BE2C (cell line): ENCODE measurements around the gene MBOAT1.
"Not testable (repeated sequence)": the region's sequence is repeated elsewhere in the genome, so short reads cannot be mapped to it uniquely, and the experiment has no call there.

Source experiments
- DNase-seq: peaks from one replicate; pipeline ENCODE4 v3.0.0-alpha.2; 2020
- H3K27me3 ChIP-seq: fragments of 250-450 bp; sonication (Bioruptor Pico); 2 replicates; pipeline ENCODE4 v1.5.1; 2020; ENCODE audit warnings: mild to moderate bottlenecking
- H3K36me3 ChIP-seq: fragments of 250-450 bp; sonication (Bioruptor Pico); 2 replicates; pipeline ENCODE4 v1.5.1; 2020; ENCODE audit warnings: mild to moderate bottlenecking
- H3K4me1 ChIP-seq: fragments of 250-450 bp; sonication (Bioruptor Pico); 2 replicates; pipeline ENCODE4 v1.5.1; 2020
- H3K4me3 ChIP-seq: 2 replicates; pipeline ENCODE4 v1.5.1; 2011; ENCODE audit warnings: low read depth, low read length
- H3K9me3 ChIP-seq: fragments of 250-450 bp; sonication (Bioruptor Pico); 2 replicates; pipeline ENCODE4 v1.5.1; 2020
- TF ChIP-seq, protein P1 (sequence below): IDR thresholded peaks from 2 replicates; pipeline ENCODE4 v1.5.1; 2012; ENCODE audit warnings: mild to moderate bottlenecking, low read depth, low read length

MBOAT1 gene

DNA sequence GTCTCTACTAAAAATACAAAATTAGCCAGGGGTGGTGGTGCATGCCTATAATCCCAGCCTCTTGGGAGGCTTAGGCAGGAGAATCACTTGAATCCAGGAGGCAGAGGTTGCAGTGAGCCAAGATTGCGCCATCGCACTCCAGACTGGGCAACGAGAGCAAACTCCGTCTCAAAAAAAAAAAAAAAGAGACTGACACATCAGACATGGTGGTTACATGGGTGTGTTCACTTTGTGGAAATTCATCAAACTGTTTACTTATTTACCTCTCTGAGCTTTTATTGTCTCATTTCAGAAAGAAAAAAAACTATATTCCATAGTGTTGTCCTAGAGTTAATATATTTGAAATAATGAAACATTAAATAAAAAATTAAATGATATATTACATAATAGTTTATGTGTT, 64.8 kb downstream of the MBOAT1 start:
- TF ChIP-seq, protein P1, sequence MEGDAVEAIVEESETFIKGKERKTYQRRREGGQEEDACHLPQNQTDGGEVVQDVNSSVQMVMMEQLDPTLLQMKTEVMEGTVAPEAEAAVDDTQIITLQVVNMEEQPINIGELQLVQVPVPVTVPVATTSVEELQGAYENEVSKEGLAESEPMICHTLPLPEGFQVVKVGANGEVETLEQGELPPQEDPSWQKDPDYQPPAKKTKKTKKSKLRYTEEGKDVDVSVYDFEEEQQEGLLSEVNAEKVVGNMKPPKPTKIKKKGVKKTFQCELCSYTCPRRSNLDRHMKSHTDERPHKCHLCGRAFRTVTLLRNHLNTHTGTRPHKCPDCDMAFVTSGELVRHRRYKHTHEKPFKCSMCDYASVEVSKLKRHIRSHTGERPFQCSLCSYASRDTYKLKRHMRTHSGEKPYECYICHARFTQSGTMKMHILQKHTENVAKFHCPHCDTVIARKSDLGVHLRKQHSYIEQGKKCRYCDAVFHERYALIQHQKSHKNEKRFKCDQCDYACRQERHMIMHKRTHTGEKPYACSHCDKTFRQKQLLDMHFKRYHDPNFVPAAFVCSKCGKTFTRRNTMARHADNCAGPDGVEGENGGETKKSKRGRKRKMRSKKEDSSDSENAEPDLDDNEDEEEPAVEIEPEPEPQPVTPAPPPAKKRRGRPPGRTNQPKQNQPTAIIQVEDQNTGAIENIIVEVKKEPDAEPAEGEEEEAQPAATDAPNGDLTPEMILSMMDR, result no peak
- Histone ChIP-seq H3K4me1 (no peaks in the 10 kb centered on the region), H3K36me3 (no peaks in the 10 kb centered on the region), H3K27me3 (no peaks in the 10 kb centered on the region), H3K9me3 (no peaks in the 10 kb centered on the region), H3K4me3 (no peak overlapping the region)
- no peak for DNase-seq

DNA sequence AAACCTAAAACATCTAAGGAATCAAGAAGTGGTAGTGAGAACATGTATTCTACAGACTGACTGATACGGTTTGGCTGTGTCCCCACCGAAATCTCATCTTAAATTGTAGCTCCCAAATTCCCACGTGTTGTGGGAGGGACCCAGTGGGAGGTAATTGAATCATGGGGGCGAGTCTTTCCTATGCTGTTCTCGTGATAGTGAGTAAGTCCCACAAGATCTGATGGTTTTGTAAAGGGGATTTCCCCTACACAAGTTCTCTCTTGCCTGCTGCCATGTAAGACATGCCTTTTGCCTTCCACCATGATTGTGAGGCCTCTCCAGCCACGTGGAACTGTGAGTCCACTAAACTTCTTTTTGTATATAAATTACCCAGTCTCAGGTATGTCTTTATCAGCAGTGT, 65.4 kb downstream of the MBOAT1 start:
- not testable (repeated sequence) for H3K36me3 ChIP-seq, H3K4me1 ChIP-seq, H3K4me3 ChIP-seq, H3K27me3 ChIP-seq, H3K9me3 ChIP-seq, DNase-seq

DNA sequence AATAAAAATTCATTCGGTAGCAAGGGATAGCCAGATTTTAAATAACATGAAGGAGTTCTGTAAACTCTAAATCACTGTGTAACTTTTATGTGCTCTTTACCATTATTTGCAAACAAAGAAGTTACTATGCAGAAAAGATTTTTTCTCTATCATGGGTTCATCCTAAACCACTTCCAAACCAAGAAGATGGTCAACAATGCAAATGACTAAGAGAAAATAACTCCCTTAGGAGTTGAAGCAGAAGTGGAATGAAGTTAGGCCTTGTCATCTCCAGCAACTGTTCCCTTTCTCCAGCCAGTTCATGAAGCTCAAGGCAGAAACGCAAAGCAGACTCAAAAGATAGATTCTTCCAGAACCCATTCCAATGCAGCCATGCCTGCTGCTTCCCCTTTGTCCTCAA, 66.0 kb downstream of the MBOAT1 start:
- H3K36me3 ChIP-seq, result no peaks in the 10 kb centered on the region
- no peak for DNase-seq
- H3K4me3 ChIP-seq, result no peak overlapping the region
- H3K27me3 ChIP-seq, result no peaks in the 10 kb centered on the region
- no peaks in the 10 kb centered on the region for H3K9me3 ChIP-seq
- H3K4me1 ChIP-seq, result no peaks in the 10 kb centered on the region
- TF ChIP-seq, protein P1, result no peak

DNA sequence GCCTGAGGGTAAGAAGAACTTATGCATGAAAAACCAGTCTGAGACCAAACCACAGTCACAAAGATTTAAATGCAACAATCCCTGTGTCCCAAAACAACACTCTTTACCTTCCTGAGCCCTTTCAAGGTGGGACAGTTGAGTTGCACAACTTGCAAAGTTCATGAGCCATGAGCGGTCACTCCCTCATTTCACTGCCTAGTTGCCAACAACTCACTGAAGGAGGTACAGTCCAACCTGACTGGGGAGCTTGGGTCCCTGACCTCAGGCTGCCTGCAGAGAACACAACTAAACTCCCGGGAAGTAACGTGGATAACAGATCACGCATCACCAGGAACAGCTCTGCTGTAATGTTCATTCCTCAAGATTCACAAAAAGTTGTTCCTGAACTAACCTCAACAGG, 69.4 kb downstream of the MBOAT1 start:
- TF ChIP-seq, protein P1, result no peak
- no peaks in the 10 kb centered on the region for H3K36me3 ChIP-seq
- no peaks in the 10 kb centered on the region for H3K27me3 ChIP-seq
- H3K4me1 ChIP-seq, result no peaks in the 10 kb centered on the region
- no peak overlapping the region for H3K4me3 ChIP-seq
- no peaks in the 10 kb centered on the region for H3K9me3 ChIP-seq
- no peak for DNase-seq

DNA sequence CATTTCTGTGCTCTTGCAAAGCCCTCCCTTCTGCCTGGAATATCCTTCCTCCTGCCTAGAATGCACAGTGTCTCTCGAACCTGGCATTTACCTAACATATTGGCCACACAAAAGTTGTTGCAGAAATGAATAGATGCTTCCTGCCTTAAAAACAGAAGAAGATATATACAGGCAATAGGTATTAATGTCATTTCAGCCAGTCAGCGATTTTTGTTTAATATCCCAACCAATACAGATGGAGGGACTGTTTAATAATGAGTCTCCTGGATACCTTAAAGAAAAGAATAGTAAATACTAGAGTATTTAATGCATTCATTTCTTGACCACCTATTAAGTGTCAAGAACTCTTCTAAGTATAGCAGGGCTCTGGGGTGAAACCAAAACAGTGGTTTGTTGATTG, 70.3 kb downstream of the MBOAT1 start:
- Histone ChIP-seq H3K4me1 (no peaks in the 10 kb centered on the region), H3K27me3 (no peaks in the 10 kb centered on the region), H3K4me3 (no peak overlapping the region), H3K9me3 (no peaks in the 10 kb centered on the region), H3K36me3 (no peaks in the 10 kb centered on the region)
- TF ChIP-seq, protein P1, result no peak
- no peak for DNase-seq

DNA sequence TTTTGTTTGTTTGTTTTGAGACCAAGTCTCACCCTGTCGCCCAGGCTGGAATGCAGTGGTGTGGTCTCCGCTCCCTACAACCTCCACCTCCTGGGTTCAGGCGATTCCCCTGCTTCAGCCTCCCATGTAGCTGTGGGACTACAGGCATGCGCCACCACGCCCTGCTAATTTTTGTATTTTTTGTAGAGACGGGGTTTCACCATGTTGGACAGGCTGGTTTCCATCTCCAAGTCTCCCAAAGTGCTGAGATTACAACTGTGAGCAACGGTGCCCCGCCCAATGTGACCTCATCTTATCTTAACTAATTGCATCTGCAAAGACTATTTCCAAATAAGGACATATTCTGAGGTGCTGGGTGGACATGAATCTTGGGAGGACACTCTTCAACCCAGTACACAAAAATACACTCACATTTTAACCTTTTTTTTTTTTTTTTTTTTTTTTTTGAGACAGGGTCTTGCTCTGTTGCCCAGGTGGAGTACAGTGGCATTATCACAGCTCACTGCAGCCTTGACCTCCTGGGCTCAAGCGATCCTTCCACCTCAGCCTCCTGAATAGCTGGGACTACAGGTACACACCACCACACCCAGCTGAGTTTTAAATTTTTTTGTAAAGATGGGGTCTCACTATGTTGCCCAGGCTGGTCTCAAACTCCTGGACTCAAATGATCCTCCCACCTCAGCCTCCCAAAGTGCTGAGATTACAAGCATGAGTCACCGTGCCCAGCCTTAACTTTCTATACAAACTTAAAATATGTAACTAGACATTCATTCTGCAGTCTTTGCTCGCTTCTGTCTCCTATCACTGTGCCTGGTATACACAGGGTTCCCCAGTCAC, 72.9 kb downstream of the MBOAT1 start:
- not testable (repeated sequence) for H3K4me1 ChIP-seq, H3K27me3 ChIP-seq, H3K4me3 ChIP-seq, DNase-seq, H3K9me3 ChIP-seq, H3K36me3 ChIP-seq

DNA sequence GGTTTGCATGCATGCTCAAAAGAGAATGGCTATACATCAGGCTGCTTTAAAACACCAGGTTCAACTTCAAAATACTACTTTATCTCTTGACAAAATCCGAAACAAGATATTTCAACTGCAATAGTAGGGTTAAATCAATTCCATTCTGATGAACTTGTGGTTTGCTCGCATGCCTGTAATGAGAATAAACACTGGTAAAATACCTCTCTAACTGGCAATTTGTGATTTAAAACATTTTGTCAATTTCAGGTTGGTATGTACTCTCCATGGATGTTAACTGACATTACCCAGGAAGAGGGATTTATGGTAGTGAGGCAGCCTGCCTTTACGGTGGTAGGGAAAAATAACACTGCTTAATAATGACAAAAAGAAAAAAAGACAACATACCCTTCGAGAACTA, 74.4 kb downstream of the MBOAT1 start:
- no peak for DNase-seq
- H3K27me3 ChIP-seq, result no peaks in the 10 kb centered on the region
- no peaks in the 10 kb centered on the region for H3K4me1 ChIP-seq
- no peak overlapping the region for H3K4me3 ChIP-seq
- no peaks in the 10 kb centered on the region for H3K36me3 ChIP-seq
- no peaks in the 10 kb centered on the region for H3K9me3 ChIP-seq
- TF ChIP-seq, protein P1, result no peak
